Esophagus muscularis mucosa (tissue), 3 donors: Measurements from ENCODE around the gene CACNA2D3.

ENCODE experiments used
- POLR2A ChIP-seq: fragments of 450-650 bp; IDR thresholded peaks from one replicate; pipeline ENCODE4 v1.6.1; 2017; ENCODE audit warnings: antibody characterized with exemption, moderate library complexity, mild to moderate bottlenecking, low read depth
- TF ChIP-seq, protein P1 (sequence below), 3 experiments: fragments of 200-600 bp in 2 of 3; fragments of 450-650 bp in 1 of 3; sonication (generic) in 2 of 3; IDR thresholded peaks; one replicate each; pipeline ENCODE4 v1.5.1; 2017 to 2019; ENCODE audit warnings: antibody characterized with exemption in 3 of 3, mild to moderate bottlenecking in 2 of 3, moderate library complexity in 1 of 3

- no peak for TF ChIP-seq POLR2A
- TF ChIP-seq, protein P1, sequence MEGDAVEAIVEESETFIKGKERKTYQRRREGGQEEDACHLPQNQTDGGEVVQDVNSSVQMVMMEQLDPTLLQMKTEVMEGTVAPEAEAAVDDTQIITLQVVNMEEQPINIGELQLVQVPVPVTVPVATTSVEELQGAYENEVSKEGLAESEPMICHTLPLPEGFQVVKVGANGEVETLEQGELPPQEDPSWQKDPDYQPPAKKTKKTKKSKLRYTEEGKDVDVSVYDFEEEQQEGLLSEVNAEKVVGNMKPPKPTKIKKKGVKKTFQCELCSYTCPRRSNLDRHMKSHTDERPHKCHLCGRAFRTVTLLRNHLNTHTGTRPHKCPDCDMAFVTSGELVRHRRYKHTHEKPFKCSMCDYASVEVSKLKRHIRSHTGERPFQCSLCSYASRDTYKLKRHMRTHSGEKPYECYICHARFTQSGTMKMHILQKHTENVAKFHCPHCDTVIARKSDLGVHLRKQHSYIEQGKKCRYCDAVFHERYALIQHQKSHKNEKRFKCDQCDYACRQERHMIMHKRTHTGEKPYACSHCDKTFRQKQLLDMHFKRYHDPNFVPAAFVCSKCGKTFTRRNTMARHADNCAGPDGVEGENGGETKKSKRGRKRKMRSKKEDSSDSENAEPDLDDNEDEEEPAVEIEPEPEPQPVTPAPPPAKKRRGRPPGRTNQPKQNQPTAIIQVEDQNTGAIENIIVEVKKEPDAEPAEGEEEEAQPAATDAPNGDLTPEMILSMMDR (IDR thresholded peaks at IDR 0.05): no peak
Observed at GRCh38 chr3:54358969-54359694, 236.8 kb downstream of the CACNA2D3 start.
